ENCODE data around the gene SPECC1L.

- TF ChIP-seq POLR2A (IDR thresholded peaks at IDR 0.05) (no peak), CTCF (IDR thresholded peaks at IDR 0.05) (no peak)
Observed at GRCh38 chr22:24440718-24441405, 170.2 kb downstream of the SPECC1L start.

All from uterus (tissue), 2 donors.